HG02798 (cell line): Measurements from ENCODE around the gene CPED1.

Experiments used
- ATAC-seq: cut with Tn5 transposase; IDR thresholded peaks from one replicate; pipeline ENCODE4 v1.9.1; 2021; ENCODE audit warnings: mild to moderate bottlenecking; ENCODE audit not compliant: unreplicated experiment, poor library complexity

Gene CPED1

DNA sequence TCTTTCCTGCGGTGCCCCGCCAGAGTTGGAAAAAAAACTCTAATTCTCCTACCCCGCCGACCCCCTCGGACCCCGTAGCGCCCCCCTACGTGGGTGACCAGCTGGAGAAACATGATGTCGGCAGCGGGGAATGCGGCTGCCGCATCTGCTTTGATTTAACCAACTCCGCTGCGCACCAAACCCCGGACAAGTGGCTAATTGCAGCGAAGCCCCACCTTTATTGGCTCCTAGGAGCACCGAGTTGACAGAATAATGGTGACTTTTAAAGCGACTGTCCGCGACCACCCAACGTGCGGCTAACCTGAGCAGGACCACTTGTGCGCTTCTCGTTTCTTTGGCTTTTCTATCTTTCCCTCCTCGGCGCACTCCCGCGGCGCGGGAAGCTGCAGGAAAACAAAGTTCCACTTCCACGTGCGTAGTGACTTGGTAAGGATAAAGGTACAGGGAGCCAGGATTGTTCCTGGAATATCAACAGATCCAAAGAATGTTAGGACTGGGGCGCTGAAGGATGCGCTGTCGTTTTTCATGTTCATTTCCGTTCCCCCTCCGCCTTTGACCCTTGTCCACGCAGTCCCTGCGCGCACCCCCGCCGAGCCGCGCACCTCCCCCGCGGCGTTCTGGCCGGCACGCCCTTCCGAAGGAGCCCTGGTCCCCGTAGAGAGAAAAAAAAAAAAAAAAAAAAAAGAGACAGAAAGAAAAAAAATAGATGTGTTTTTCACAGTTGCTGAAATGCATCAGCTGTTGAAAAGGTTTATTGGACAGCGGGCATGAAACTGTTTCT is 341.7 kb downstream of the CPED1 start:
- ATAC-seq: peak; percentile 29

DNA sequence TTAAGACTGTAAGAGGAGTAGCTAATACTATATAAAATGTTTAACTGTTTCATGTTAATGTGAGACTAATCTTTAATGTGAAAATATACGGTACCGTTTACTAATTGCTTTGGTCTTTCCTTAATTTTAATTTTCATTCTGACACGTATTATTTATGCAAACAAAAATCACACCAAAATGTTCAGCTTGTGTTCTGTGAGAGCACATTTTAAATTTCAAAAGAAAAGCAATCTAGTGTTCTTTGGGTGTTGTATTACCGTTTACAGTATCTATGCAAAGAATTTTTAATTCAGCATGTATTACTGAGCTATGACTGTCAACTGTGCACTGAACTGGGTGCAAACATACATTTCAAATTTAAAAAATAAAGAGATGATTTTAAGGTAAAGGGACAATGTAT is 342.5 kb downstream of the CPED1 start:
- no peak for ATAC-seq

DNA sequence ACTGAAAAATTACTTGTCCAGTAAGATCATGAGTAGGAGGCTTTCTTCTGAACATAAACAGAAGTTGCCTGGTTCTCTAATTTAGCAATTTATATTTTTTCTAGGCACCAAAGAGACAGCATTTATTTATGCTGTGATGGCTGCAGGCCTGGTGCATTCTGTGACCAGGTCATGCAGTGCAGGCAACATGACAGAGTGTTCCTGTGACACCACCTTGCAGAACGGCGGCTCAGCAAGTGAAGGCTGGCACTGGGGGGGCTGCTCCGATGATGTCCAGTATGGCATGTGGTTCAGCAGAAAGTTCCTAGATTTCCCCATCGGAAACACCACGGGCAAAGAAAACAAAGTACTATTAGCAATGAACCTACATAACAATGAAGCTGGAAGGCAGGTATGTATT is 343.1 kb downstream of the CPED1 start:
- ATAC-seq: no peak

DNA sequence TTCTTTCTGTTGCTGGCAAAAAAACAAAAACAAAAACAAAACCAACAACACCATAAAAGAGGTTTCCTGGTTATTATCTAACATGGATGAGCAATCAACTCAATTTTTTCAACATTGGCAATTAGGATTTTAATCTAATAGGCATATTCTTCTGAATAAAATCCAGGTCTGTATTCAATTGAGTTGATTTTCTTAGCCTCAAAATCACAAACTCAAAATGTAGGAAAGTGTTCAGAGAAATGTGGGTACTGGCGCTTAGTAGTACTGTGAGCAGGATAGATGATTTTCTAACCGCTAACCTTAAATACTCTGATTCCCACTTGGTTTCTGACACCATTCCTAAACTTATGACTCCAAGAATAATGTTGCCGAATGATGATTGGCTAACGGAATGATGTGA is 345.9 kb downstream of the CPED1 start:
- ATAC-seq: no peak

DNA sequence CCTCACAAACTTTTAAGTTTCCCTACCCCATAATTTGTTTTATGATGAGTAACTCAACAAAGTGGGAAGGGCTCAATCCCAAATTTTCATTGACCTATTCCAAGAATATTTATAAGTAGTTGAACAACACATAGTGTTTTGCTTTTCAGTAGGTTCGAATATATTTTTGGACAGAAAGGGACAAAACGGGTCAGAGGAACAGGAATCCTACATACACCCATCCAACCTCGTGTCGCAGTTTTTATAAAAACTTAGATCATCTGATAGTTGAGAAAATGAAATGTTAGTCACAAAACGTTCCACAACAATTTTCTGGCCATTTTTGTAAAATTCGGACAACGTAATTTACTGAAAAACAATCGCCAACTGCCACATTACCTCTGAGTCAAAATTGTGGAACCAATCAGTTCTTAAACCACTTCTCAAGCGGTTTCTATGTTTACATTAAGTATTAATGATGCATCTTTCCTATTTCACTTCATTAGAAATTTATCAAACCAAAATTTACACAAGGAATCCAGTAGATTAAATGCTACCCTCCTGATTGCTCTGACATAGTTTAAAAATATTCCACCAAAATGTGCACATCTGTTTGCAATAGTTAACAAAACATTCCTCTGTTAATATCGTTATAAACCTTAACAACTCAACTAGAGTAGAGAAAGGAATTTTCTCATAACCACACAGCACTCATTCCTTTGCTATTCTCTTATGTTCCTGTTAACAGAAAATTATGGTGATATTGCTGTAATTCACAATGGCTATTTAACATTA is 346.6 kb downstream of the CPED1 start:
- ATAC-seq: no peak

DNA sequence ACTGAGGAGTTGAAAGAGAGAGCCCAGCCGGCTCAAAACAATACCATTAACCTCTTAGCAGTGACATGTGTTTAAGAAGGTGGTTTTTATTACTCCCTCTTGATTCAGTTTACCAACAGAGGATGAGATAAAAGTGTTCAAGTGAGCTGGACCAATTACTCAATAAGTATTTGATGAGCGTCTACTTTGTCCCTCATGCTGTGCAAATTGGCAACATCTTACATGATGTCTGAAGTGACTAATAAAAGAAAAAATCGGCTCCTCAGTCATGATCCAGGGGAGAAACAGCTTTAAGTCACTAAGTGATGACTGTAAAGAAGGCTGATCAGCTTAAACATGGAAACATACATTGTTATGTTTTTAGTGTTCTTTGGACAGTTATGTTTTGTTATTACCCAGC is 348.1 kb downstream of the CPED1 start:
- no peak for ATAC-seq

DNA sequence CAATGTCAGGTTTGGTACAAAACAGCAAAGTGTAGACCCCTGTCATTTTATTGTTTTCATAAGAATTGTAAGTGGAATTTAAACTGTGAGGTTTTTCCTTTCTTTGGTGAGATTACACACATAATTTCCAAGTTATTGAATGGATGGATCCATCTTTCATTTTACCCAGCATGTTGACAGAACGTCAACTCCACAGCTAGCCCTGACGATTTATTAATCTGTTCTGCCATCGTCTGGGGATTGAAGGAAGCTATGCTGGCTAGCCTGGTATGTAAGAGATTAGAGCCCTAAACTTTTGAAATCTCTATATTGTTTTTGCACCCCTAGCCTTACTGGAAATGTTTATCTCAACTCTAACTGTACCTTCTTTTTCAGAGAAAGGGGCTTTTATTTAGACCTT is 348.9 kb downstream of the CPED1 start:
- ATAC-seq: peak; percentile 55

DNA sequence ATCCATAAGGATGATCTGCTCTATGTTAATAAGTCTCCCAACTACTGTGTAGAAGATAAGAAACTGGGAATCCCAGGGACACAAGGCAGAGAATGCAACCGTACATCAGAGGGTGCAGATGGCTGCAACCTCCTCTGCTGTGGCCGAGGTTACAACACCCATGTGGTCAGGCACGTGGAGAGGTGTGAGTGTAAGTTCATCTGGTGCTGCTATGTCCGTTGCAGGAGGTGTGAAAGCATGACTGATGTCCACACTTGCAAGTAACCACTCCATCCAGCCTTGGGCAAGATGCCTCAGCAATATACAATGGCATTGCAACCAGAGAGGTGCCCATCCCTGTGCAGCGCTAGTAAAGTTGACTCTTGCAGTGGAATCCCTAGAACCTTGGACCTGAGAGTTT is 350.6 kb downstream of the CPED1 start:
- no peak for ATAC-seq

DNA sequence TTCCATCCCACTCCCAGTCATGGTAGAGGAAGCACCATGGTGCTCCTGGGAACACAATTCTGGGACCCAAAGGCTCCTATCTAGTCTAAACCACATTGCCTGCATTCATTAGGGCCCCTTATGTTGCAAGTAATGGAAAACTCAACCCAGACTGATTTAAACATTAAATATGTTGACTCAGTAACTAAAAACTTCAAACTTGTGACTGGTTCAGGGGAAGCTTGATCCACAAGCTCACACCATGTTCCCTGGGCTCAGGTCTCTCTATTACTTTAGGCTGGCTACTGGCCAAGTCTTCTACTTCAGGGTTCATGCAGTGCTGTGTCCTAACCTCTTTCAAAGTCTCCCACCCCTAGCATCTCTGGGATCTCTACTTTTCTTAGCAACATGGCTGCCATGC is 353.4 kb downstream of the CPED1 start:
- ATAC-seq: no peak

DNA sequence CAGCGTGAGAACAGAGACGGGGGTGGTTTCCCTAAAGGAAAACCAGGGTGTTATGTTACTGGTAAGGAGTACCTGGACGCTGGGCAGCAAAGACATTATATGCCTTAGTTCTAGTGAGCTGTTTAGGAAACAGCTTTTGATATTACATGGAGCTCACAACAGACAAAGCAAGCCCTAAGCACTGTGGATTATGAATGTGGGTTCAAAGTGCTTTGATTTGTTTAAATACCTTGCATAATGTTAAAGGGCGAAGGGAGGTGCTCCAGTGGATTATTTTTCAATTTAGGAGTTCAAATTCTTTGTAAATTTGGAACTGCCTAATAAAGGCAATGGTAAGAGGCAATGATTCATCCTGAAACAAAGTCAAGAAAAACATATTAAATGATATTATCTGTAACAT is 354.1 kb downstream of the CPED1 start:
- ATAC-seq: no peak

DNA sequence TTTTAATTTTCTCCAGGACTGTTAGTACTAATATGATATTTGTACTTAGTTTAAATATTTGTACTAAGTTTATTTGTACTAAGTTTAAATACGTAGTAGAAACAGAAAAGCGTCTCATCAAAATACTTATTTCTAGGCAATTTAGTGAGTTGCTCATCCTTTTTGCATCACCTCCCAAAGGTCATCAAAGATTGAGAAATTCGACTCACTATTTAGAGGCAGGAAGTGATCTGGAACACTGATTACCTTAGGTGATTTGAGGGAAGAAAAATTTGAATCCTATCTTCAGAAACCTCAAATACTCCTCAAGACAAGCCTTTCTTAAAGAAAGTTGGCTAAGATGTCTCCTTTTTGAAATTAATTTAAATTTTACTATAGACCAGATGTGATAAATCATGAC is 354.8 kb downstream of the CPED1 start:
- no peak for ATAC-seq

DNA sequence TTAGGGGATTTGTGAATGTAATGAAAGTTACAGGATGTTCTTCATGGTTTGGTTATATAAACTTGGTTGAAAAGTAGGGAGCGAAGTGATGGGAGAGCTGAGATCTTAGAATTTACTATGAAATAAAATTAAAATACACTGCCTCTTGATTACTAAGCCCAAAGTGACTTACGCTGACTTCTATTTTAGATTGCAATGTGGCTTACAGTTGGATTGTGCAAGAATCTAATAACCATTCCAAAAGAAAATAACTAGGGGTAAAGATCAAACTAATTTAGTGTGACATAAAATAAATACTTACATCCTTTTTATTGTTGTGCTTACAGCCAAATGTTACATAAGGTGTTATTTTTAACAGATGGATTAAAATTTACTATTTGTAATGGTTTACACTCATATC is 355.6 kb downstream of the CPED1 start:
- no peak for ATAC-seq

DNA sequence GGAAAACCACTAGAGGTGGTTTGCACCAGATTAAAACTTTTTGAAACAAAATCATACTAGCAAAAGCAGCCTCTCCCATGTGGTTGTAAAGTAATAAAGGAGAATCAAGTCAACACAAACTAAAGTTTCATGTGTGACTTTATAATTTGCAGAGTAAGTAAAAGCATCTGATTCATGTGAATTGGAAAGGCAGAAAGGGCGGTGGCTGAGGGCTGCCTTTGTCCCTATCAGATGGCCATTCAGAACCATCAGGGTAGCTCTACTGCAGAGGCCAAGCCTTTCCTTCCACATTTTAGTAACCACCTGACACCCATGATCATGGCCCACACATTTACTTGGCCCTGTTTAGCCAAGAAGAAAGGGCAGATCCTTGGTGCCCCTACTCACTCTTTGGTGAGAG is 356.0 kb downstream of the CPED1 start:
- no peak for ATAC-seq
